NCI-H1105 (cell line): Measurements from ENCODE around the gene ZFAND3.
"Not testable (repeated sequence)": the region's sequence is repeated elsewhere in the genome, so short reads cannot be mapped to it uniquely, and the experiment has no call there.

Experiments used
- DNase-seq: peaks from one replicate; lab custom pipeline; 2025; lab: John Stamatoyannopoulos, UW

Gene ZFAND3

GRCh38 chr6:38091613-38092012, 272.1 kb downstream of the ZFAND3 start:
- DNase-seq, result no peak

- no peak for DNase-seq
Measured at GRCh38 chr6:38092465-38092864, 272.9 kb downstream of the ZFAND3 start.

GRCh38 chr6:38092964-38093363, 273.4 kb downstream of the ZFAND3 start:
- no peak for DNase-seq

GRCh38 chr6:38095054-38095453, 275.5 kb downstream of the ZFAND3 start:
- DNase-seq, result no peak

GRCh38 chr6:38099221-38099620, 279.7 kb downstream of the ZFAND3 start:
- no peak for DNase-seq

GRCh38 chr6:38100380-38100779, 280.9 kb downstream of the ZFAND3 start:
- no peak for DNase-seq

- DNase-seq, result no peak
Measured at GRCh38 chr6:38103921-38104320, 284.4 kb downstream of the ZFAND3 start.

- no peak for DNase-seq
Measured at GRCh38 chr6:38105066-38105465, 285.5 kb downstream of the ZFAND3 start.

- no peak for DNase-seq
Measured at GRCh38 chr6:38107073-38107472, 287.5 kb downstream of the ZFAND3 start.

- DNase-seq, result peak; percentile 84
Measured at GRCh38 chr6:38110481-38110971, 291.0 kb downstream of the ZFAND3 start.

- DNase-seq, result no peak
Measured at GRCh38 chr6:38112181-38112580, 292.7 kb downstream of the ZFAND3 start.

GRCh38 chr6:38113825-38114576, 294.5 kb downstream of the ZFAND3 start:
- DNase-seq, result peak; percentile 86

GRCh38 chr6:38114976-38115625, 295.6 kb downstream of the ZFAND3 start:
- DNase-seq, result no peak

GRCh38 chr6:38115626-38116008, 296.1 kb downstream of the ZFAND3 start:
- DNase-seq, result no peak

GRCh38 chr6:38116248-38116647, 296.7 kb downstream of the ZFAND3 start:
- DNase-seq, result no peak

- no peak for DNase-seq
Measured at GRCh38 chr6:38117281-38117680, 297.8 kb downstream of the ZFAND3 start.

GRCh38 chr6:38118791-38119365, 299.4 kb downstream of the ZFAND3 start:
- no peak for DNase-seq

GRCh38 chr6:38119516-38119915, 300.0 kb downstream of the ZFAND3 start:
- no peak for DNase-seq

GRCh38 chr6:38124224-38124926, 304.8 kb downstream of the ZFAND3 start:
- DNase-seq, result not testable (repeated sequence)

GRCh38 chr6:38127284-38127683, 307.8 kb downstream of the ZFAND3 start:
- DNase-seq, result no peak

GRCh38 chr6:38131527-38131965, 312.0 kb downstream of the ZFAND3 start:
- DNase-seq, result no peak

GRCh38 chr6:38133932-38134703, 314.6 kb downstream of the ZFAND3 start:
- DNase-seq, result no peak
